Astrocyte (in vitro differentiated cells and primary cell): Measurements from ENCODE around the gene FYN. TPM values are rescaled to one million over a fixed set of nuclear protein-coding genes. Genes with fewer than 3 reads are reported as not detected.
A peak's percentile ranks its signal among the peaks of the same experiment; 100 is the strongest.

Experiments used
- DNase-seq: peaks from one replicate; pipeline ENCODE4 v3.0.0-alpha.2; 2010; ENCODE audit warnings: low read depth
- FAIRE-seq: peaks from 2 replicates; lab custom pipeline; 2011; peaks lifted over from hg19 to GRCh38; lab: Jason Lieb, UNC
- H2AFZ ChIP-seq: 2 replicates; pipeline ENCODE4 v1.6.0; 2012; ENCODE audit warnings: low read depth, low read length, inconsistent platforms
- H3K27ac ChIP-seq: 2 replicates; pipeline ENCODE4 v1.5.1; 2011; ENCODE audit warnings: low read depth, low read length, inconsistent platforms
- H3K27me3 ChIP-seq: 2 replicates; pipeline ENCODE4 v1.6.0; 2011; ENCODE audit warnings: low read length, inconsistent platforms; ENCODE audit not compliant: insufficient read depth
- H3K36me3 ChIP-seq: 2 replicates; pipeline ENCODE4 v1.5.1; 2011; ENCODE audit warnings: low read length, inconsistent platforms; ENCODE audit not compliant: insufficient read depth
- H3K4me1 ChIP-seq: 2 replicates; pipeline ENCODE4 v1.5.1; 2011; ENCODE audit warnings: low read length, inconsistent platforms; ENCODE audit not compliant: insufficient read depth
- H3K4me2 ChIP-seq: 2 replicates; pipeline ENCODE4 v1.6.0; 2012; ENCODE audit warnings: low read length, inconsistent platforms
- H3K4me3 ChIP-seq: 2 replicates; pipeline ENCODE4 v1.5.1; 2011; ENCODE audit warnings: low read depth, mild to moderate bottlenecking, low read length, inconsistent platforms; ENCODE audit not compliant: insufficient read depth
- H3K79me2 ChIP-seq: 2 replicates; pipeline ENCODE4 v1.6.0; 2012; ENCODE audit warnings: mild to moderate bottlenecking, low read length, inconsistent platforms; ENCODE audit not compliant: insufficient read depth
- H3K9ac ChIP-seq: 2 replicates; pipeline ENCODE4 v1.6.0; 2012; ENCODE audit warnings: mild to moderate bottlenecking, low read length, inconsistent platforms
- H3K9me3 ChIP-seq: 2 replicates; pipeline ENCODE4 v1.5.1; 2012; ENCODE audit warnings: low read depth, mild to moderate bottlenecking, low read length, inconsistent platforms; ENCODE audit not compliant: insufficient read depth
- H4K20me1 ChIP-seq: 2 replicates; pipeline ENCODE4 v1.6.0; 2012; ENCODE audit warnings: low read length, inconsistent platforms; ENCODE audit not compliant: insufficient read depth
- H3K27ac Mint-ChIP-seq: one replicate; pipeline ENCODE4 v1.8.0; 2021; ENCODE audit warnings: mild to moderate bottlenecking, mixed read lengths; ENCODE audit not compliant: unreplicated experiment
- H3K27me3 Mint-ChIP-seq: one replicate; pipeline ENCODE4 v1.8.0; 2021; ENCODE audit warnings: low read depth, mixed read lengths; ENCODE audit not compliant: unreplicated experiment
- H3K36me3 Mint-ChIP-seq: one replicate; pipeline ENCODE4 v1.8.0; 2021; ENCODE audit warnings: low read depth, mixed read lengths; ENCODE audit not compliant: unreplicated experiment
- H3K4me1 Mint-ChIP-seq: one replicate; pipeline ENCODE4 v1.8.0; 2021; ENCODE audit warnings: low read depth, mixed read lengths; ENCODE audit not compliant: unreplicated experiment
- H3K4me3 Mint-ChIP-seq: one replicate; pipeline ENCODE4 v1.8.0; 2021; ENCODE audit warnings: mild to moderate bottlenecking, moderate library complexity, mixed read lengths; ENCODE audit not compliant: unreplicated experiment
- H3K9me3 Mint-ChIP-seq: one replicate; pipeline ENCODE4 v1.8.0; 2021; ENCODE audit warnings: mild to moderate bottlenecking, mixed read lengths; ENCODE audit not compliant: unreplicated experiment
- EZH2 ChIP-seq: IDR thresholded peaks from 2 replicates; pipeline ENCODE4 v1.6.1; 2012; ENCODE audit warnings: mild to moderate bottlenecking, low read length, inconsistent platforms; ENCODE audit not compliant: insufficient read depth
- total RNA-seq: library from RNA; stranded (reverse); gene quantifications from 2 replicates; pipeline ENCODE4 v1.2.1, GENCODE V29; 2021
- TF ChIP-seq, protein P1 (sequence below): IDR thresholded peaks from 2 replicates; pipeline ENCODE4 v1.5.1; 2011; ENCODE audit warnings: low read depth, mild to moderate bottlenecking, inconsistent platforms, low read length, moderate library complexity; ENCODE audit not compliant: insufficient read depth

Gene FYN
- total RNA-seq, 1 donor from 2014 or later: 167 TPM

DNA sequence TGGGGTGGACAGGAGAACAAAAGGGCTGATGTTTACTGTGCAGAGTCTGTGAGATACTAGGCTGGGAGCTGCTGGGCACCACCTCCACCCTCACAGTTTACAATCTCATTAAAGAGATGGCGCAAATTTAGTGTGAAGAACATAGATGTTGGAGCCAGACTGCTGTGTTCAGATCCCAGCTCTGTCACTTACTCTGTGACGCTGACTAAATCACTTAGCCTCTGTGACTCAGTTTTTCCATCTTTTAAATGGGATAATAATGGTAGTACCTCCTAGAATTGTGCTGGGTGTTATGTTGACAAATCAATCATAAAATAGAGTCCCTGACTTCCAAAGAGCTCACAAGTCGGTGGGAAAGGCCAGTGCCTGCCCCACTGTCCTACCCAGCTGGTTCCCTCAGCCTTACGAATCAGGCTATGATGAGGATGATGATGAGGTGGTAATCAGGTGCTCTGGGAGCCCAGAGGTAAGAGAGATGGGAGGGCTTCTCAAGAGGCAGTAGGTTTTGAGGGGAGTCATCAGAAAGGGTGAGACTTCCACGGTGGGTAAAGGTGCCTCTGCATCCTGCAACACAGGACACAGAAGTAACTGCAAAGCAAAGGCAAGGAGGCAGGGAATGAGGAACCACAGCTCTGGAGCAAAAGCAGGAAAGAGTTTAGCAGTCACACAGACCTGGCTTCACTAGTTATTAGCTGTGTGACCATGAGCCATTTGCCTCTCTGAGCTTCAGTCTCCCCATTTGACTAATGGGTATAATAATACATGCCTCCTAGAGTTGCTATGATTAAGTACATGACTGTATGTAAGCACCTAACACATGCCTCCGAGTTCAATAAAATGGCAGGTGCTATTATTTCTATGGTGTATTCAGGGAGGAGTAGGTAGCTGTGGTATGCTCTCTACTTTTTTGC, 8.9 kb downstream of the FYN start:
- Histone ChIP-seq H3K9me3 (no peaks in the 10 kb centered on the region), H4K20me1 (peaks cover 90% of the 10 kb centered on the region), H3K4me1 (no peaks in the 10 kb centered on the region), H3K27me3 (no peaks in the 10 kb centered on the region), H3K79me2 (peaks cover 98% of the 10 kb centered on the region), H2AFZ (no peak overlapping the region), H3K27ac (no peak overlapping the region), H3K36me3 (no peaks in the 10 kb centered on the region), H3K4me3 (no peak overlapping the region), H3K4me2 (no peak overlapping the region), H3K9ac (no peak overlapping the region)
- Mint-ChIP-seq H3K27ac (no peak overlapping the region), H3K4me3 (no peak overlapping the region), H3K4me1 (peaks cover 41% of the 10 kb centered on the region), H3K27me3 (no peaks in the 10 kb centered on the region), H3K9me3 (no peaks in the 10 kb centered on the region), H3K36me3 (peaks cover 7% of the 10 kb centered on the region)
- no peak for FAIRE-seq
- DNase-seq: no peak
- TF ChIP-seq, protein P1, sequence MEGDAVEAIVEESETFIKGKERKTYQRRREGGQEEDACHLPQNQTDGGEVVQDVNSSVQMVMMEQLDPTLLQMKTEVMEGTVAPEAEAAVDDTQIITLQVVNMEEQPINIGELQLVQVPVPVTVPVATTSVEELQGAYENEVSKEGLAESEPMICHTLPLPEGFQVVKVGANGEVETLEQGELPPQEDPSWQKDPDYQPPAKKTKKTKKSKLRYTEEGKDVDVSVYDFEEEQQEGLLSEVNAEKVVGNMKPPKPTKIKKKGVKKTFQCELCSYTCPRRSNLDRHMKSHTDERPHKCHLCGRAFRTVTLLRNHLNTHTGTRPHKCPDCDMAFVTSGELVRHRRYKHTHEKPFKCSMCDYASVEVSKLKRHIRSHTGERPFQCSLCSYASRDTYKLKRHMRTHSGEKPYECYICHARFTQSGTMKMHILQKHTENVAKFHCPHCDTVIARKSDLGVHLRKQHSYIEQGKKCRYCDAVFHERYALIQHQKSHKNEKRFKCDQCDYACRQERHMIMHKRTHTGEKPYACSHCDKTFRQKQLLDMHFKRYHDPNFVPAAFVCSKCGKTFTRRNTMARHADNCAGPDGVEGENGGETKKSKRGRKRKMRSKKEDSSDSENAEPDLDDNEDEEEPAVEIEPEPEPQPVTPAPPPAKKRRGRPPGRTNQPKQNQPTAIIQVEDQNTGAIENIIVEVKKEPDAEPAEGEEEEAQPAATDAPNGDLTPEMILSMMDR: no peak
- no peak for TF ChIP-seq EZH2

DNA sequence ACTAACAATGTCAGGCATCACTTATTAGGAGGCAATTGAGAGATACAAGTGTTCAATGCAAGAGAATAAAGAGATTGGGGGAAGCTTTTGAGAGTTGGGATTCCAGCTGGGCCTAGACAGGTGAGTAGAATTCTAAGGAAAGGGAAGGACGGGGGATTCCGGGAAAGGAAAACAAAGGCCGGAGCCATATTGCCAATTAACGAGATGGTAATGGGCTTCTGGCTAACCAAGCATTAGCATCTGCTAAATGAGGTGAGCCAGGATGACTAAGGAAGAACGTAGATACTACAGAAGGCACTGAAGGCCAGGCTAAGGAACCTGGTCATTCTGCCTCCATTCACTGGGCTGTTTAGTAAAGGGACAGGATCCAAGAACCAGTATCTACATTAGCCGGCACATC, 10.5 kb downstream of the FYN start:
- Mint-ChIP-seq H3K9me3 (no peaks in the 10 kb centered on the region), H3K4me3 (no peak overlapping the region), H3K36me3 (peaks cover 7% of the 10 kb centered on the region), H3K27me3 (no peaks in the 10 kb centered on the region), H3K27ac (peak overlapping the region; percentile 23), H3K4me1 (peaks cover 48% of the 10 kb centered on the region)
- no peak overlapping the region for H3K27ac ChIP-seq
- H3K4me3 ChIP-seq: no peak overlapping the region
- no peak for FAIRE-seq
- TF ChIP-seq, protein P1: no peak
- no peaks in the 10 kb centered on the region for H3K36me3 ChIP-seq
- H3K9ac ChIP-seq: no peak overlapping the region
- DNase-seq: no peak
- no peaks in the 10 kb centered on the region for H3K4me1 ChIP-seq
- peaks cover 98% of the 10 kb centered on the region for H3K79me2 ChIP-seq
- no peaks in the 10 kb centered on the region for H3K9me3 ChIP-seq
- no peak overlapping the region for H2AFZ ChIP-seq
- H3K4me2 ChIP-seq: no peak overlapping the region
- H3K27me3 ChIP-seq: no peaks in the 10 kb centered on the region
- H4K20me1 ChIP-seq: peaks cover 92% of the 10 kb centered on the region

DNA sequence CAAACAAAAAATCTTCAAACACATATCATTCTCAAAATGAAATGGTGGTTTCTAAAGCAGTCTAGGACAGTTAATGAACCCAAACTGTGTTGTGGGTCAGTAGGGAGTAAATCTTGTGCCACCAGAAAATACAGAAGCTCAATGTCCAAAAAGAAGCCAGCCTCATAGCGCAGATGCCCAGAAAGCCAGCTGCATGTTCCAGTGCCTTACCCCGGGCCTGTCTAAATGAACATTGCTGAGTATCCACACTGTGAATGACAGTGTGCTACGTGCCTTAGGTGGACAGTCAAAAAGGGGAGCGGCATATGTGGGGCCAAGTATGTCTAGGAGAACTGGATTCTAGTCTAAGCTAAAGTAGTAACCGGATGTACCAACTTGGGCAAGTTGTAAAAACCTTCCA, 10.9 kb downstream of the FYN start:
- no peak overlapping the region for H3K4me3 Mint-ChIP-seq

More for the DNA sequence above, 10.9 kb downstream of the FYN start:
- Histone ChIP-seq H3K9ac (no peak overlapping the region), H3K79me2 (peaks cover 98% of the 10 kb centered on the region), H3K4me3 (no peak overlapping the region), H3K4me2 (no peak overlapping the region), H3K27ac (no peak overlapping the region), H2AFZ (no peak overlapping the region), H3K27me3 (no peaks in the 10 kb centered on the region), H3K36me3 (no peaks in the 10 kb centered on the region), H4K20me1 (peaks cover 92% of the 10 kb centered on the region), H3K9me3 (no peaks in the 10 kb centered on the region), H3K4me1 (no peaks in the 10 kb centered on the region)
- TF ChIP-seq EZH2: no peak
- TF ChIP-seq, protein P1: no peak
- Mint-ChIP-seq H3K36me3 (peaks cover 7% of the 10 kb centered on the region), H3K9me3 (no peaks in the 10 kb centered on the region), H3K4me1 (peaks cover 50% of the 10 kb centered on the region), H3K27ac (no peak overlapping the region), H3K27me3 (no peaks in the 10 kb centered on the region)
- FAIRE-seq (no peak), DNase-seq (no peak)
